HG03039 (cell line): ENCODE measurements around the gene FSTL1.

Source experiments
- ATAC-seq: cut with Tn5 transposase; IDR thresholded peaks from one replicate; pipeline ENCODE4 v1.9.1; 2021; ENCODE audit warnings: mild to moderate bottlenecking, moderate library complexity; ENCODE audit not compliant: unreplicated experiment

The FSTL1 gene

DNA sequence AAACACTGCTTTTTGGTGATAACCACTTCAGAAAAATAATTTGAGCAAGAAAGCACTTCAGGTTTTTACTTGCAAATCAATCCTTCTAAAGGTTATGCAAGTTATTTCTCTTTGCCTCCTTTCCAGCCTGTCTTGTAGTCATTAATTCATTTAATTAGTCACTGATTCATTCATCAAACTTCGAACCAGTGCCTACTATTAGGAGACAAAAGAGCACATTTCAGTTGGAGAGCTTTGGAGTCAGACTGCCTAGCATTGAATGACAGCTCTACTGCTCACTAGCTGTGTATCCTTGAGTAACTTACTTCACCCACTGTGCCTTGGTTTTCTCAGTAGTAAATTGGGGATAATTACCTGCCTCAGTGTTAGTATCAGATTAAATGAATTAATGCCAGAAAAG lies 86.7 kb downstream of the FSTL1 start:
- ATAC-seq, result no peak

- ATAC-seq, result no peak
These were observed 93.0 kb downstream of the FSTL1 start for GRCh38 chr3:120357807-120358206.

DNA sequence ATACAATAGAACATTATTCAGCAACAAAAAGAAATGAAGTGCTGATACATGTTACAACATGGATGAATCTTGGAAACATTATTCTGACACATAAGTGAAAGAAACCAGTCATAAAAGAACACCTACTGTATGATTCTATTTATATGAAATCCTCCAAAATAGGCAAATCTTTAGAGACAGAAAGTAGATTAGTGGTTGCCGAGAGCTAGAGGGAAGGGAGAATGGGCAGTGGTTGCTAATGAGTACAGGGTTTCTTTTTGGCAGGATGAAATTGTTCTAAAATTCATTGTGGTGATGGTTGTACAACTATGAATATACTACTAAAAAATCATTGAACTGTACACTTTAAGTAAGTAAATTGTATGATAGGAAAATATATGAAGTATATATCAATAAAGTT lies 95.3 kb downstream of the FSTL1 start:
- ATAC-seq, result peak; percentile 51

DNA sequence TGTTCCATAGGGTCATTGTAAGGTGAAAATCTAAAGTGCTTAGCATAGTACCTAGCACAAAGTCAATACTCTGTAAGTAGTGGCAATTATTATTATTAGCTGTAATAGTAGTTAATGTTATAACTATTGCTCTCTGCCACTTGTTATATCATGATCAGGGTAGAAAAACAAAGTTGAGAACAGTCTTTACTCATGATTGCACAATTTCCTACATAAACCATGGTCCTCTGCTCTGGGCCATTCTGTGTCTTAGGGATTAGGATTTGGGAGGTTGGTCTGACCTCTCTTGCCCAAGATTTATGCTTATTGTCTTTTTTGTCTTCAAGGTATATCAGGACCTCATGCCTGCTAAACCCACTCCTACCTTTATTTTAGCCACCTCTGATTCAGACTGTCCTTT lies 97.3 kb downstream of the FSTL1 start:
- ATAC-seq, result no peak

GRCh38 chr3:120352017-120352416 lies 98.8 kb downstream of the FSTL1 start:
- ATAC-seq, result no peak

- no peak for ATAC-seq
These were observed 100.3 kb downstream of the FSTL1 start for GRCh38 chr3:120350401-120350941.

- no peak for ATAC-seq
These were observed 101.0 kb downstream of the FSTL1 start for GRCh38 chr3:120349855-120350125.

GRCh38 chr3:120348991-120349854 lies 101.6 kb downstream of the FSTL1 start, which contains the start of gene LRRC58:
Gene LRRC58, minus strand, starts transcription at chr3:120349354. Its CDS starts 111 bp downstream, at chr3:120349243.
- ATAC-seq, result peak; percentile 88

GRCh38 chr3:120348065-120348990 lies 102.5 kb downstream of the FSTL1 start:
- peak; percentile 33 for ATAC-seq

- ATAC-seq, result no peak
These were observed 106.4 kb downstream of the FSTL1 start for GRCh38 chr3:120344349-120344748.
